Gastroesophageal sphincter (tissue), 4 donors: ENCODE results near the gene MRPL40. TPM values are rescaled to one million over a fixed set of nuclear protein-coding genes. Genes with fewer than 3 reads are reported as not detected.

ENCODE experiments used
- ATAC-seq: fragments of 150-250 bp; one replicate; pipeline ENCODE4 v1.9.1; 2016; ENCODE audit warnings: mild to moderate bottlenecking, moderate library complexity
- H3K27ac ChIP-seq, 4 donors: fragments of 200-600 bp; sonication (generic) in 3 of 4; 1 replicate in 3 of 4; 2 replicates in 1 of 4; pipeline ENCODE4 v1.5.1; 2016 to 2019
- H3K27me3 ChIP-seq: fragments of 200-600 bp; sonication (generic); one replicate; pipeline ENCODE4 v1.5.1; 2019
- H3K36me3 ChIP-seq, 2 donors: fragments of 200-600 bp; sonication (generic); one replicate each; pipeline ENCODE4 v1.5.1; 2019; ENCODE audit warnings: control low read depth in 1 of 2
- H3K4me1 ChIP-seq, 3 donors: fragments of 200-600 bp; sonication (generic); 1 replicate in 2 of 3; 2 replicates in 1 of 3; pipeline ENCODE4 v1.5.1; 2016 to 2019; ENCODE audit warnings: control low read depth in 2 of 3
- H3K4me3 ChIP-seq, 2 donors: fragments of 200-600 bp; sonication (generic); one replicate each; pipeline ENCODE4 v1.5.1; 2019; ENCODE audit warnings: mild to moderate bottlenecking in 1 of 2, moderate library complexity in 1 of 2
- H3K9me3 ChIP-seq, 3 donors: fragments of 200-600 bp; sonication (generic); one replicate each; pipeline ENCODE4 v1.5.1; 2017 to 2019; ENCODE audit warnings: control low read depth in 2 of 3
- EP300 ChIP-seq: sonication (generic); formaldehyde crosslinking; IDR thresholded peaks from one replicate; pipeline ENCODE4 v1.6.1; 2017; ENCODE audit warnings: antibody characterized with exemption, mild to moderate bottlenecking
- POLR2A ChIP-seq, 2 donors: fragments of 450-650 bp; IDR thresholded peaks; one replicate each; pipeline ENCODE4 v1.6.1; 2017; ENCODE audit warnings: antibody characterized with exemption in 2 of 2, mild to moderate bottlenecking in 2 of 2, moderate library complexity in 1 of 2
- POLR2AphosphoS5 ChIP-seq: sonication (generic); formaldehyde crosslinking; IDR thresholded peaks from one replicate; pipeline ENCODE4 v1.6.1; 2017; ENCODE audit warnings: antibody characterized with exemption
- WGBS, 2 donors: methylation state at CpG; one replicate each; pipeline ENCODE4 v1.1.5; 2018; ENCODE audit warnings: low coverage in 1 of 2; 5-methylcytosine and 5-hydroxymethylcytosine counted together
- total RNA-seq, 4 donors: library from RNA; depleted of rRNA; stranded (reverse); fragments of >200 nt; gene quantifications; one replicate each; pipeline ENCODE4 v1.1.0, GENCODE V29; 2016
- TF ChIP-seq, protein P1 (sequence below), 4 experiments: fragments of 200-600 bp in 2 of 4; fragments of 450-650 bp in 2 of 4; sonication (generic) in 1 of 4; IDR thresholded peaks; one replicate each; pipeline ENCODE4 v1.5.1; 2017 to 2019; ENCODE audit warnings: antibody characterized with exemption in 4 of 4, mild to moderate bottlenecking in 2 of 4, moderate library complexity in 2 of 4

Gene MRPL40
- total RNA-seq, 4 donors from 2014 or later, result 22.8 to 29.1 (median 25.8) TPM

DNA sequence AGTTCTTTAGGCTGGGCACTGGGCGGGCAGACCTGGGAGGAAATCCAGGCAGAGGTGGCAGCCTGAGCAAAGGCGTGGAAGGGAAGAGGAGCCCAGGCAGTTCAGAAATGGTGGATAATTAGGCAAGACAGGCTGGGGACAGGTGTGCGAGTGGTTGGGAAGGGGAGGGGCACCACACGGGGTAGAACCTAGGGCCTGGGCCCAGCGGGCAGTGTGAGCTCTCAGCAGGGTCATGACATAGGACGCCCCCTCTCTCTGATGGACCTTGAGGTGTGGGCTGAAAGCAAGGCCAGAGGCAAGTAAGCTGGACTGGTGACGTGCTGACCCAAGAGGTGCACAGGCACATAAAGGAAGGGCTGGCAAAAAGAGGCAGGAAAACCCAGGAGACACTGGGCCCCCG, 39.9 kb downstream of the MRPL40 start:
- H3K36me3 ChIP-seq, result peaks cover 0 to 80% of the 10 kb centered on the region in 2 donors
- no peak overlapping the region for H3K4me3 ChIP-seq
- no peak for TF ChIP-seq EP300
- no peak for TF ChIP-seq POLR2AphosphoS5
- no peak for TF ChIP-seq POLR2A (IDR thresholded peaks at IDR 0.05)
- TF ChIP-seq, protein P1, sequence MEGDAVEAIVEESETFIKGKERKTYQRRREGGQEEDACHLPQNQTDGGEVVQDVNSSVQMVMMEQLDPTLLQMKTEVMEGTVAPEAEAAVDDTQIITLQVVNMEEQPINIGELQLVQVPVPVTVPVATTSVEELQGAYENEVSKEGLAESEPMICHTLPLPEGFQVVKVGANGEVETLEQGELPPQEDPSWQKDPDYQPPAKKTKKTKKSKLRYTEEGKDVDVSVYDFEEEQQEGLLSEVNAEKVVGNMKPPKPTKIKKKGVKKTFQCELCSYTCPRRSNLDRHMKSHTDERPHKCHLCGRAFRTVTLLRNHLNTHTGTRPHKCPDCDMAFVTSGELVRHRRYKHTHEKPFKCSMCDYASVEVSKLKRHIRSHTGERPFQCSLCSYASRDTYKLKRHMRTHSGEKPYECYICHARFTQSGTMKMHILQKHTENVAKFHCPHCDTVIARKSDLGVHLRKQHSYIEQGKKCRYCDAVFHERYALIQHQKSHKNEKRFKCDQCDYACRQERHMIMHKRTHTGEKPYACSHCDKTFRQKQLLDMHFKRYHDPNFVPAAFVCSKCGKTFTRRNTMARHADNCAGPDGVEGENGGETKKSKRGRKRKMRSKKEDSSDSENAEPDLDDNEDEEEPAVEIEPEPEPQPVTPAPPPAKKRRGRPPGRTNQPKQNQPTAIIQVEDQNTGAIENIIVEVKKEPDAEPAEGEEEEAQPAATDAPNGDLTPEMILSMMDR (IDR thresholded peaks at IDR 0.05), result no peak
- H3K27ac ChIP-seq, result no peak overlapping the region
- no peak for ATAC-seq
- no peaks in the 10 kb centered on the region for H3K27me3 ChIP-seq
- H3K4me1 ChIP-seq, result peaks cover 0 to 23% (median 6%) of the 10 kb centered on the region in 3 donors
- WGBS, 2 donors, result 88 to 90% methylated on average over 2 to 8 of the region's 8 CpGs
- H3K9me3 ChIP-seq, result no peaks in the 10 kb centered on the region

DNA sequence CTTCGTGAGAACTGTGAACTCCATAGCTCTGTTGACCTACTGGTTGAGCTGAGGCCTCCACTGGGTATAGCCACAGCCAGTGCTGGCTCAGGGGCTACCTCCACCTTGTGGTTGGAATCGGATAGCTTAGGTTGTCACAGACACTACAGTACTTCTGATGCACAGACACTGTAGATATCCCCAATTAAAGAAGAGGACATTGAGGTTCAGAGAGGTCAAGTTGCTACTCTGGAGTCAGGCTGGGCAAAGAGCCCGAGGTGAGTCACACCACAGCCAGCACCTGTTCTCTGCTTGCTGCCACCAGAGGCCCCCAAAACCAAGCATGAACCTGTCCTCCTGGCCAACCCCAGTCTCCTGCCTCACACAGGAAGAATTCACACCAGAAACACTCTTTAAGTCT, 41.2 kb downstream of the MRPL40 start:
- no peak overlapping the region for H3K4me3 ChIP-seq
- H3K4me1 ChIP-seq, result peaks cover 0 to 33% (median 15%) of the 10 kb centered on the region in 3 donors
- no peaks in the 10 kb centered on the region for H3K9me3 ChIP-seq
- H3K36me3 ChIP-seq, result peaks cover 0 to 67% of the 10 kb centered on the region in 2 donors
- no peak overlapping the region for H3K27ac ChIP-seq
- no peaks in the 10 kb centered on the region for H3K27me3 ChIP-seq
- 100% methylated on average over 1 of the region's 3 CpGs for WGBS, 2 donors
- ATAC-seq, result no peak
- TF ChIP-seq EP300 (no peak), POLR2A (IDR thresholded peaks at IDR 0.05) (no peak), POLR2AphosphoS5 (no peak)
- TF ChIP-seq, protein P1 (IDR thresholded peaks at IDR 0.05), result no peak

DNA sequence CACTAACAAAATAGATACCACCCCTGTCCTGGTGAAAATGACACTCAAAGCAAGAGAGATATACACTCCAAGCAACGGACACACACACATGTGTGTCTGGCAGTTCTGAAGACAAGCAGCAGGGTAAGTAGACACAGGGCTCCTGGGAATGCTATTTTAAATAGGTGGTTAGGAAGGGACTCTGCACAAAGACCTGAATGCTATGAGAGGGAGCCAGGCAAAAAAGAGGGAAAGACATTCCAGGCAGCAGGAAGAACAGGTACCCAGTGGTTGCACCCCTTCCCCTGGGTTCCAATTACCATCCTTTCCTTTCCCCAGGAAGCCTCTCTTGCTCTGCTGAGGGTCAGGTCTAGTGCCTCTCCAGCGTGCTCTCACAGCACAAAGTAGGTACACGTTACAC, 43.7 kb downstream of the MRPL40 start:
- 21 to 62% methylated on average over 2 to 3 of the region's 3 CpGs for WGBS, 2 donors
- TF ChIP-seq EP300 (no peak), POLR2A (IDR thresholded peaks at IDR 0.05) (no peak), POLR2AphosphoS5 (no peak)
- TF ChIP-seq, protein P1 (IDR thresholded peaks at IDR 0.05), result no peak
- peak overlapping the region in 2 of 4 donors; percentile 4 to 35 for H3K27ac ChIP-seq
- H3K27me3 ChIP-seq, result no peaks in the 10 kb centered on the region
- H3K36me3 ChIP-seq, result peaks cover 0 to 42% of the 10 kb centered on the region in 2 donors
- no peaks in the 10 kb centered on the region for H3K9me3 ChIP-seq
- no peak overlapping the region for H3K4me3 ChIP-seq
- peaks cover 0 to 39% (median 20%) of the 10 kb centered on the region in 3 donors for H3K4me1 ChIP-seq
- no peak for ATAC-seq

DNA sequence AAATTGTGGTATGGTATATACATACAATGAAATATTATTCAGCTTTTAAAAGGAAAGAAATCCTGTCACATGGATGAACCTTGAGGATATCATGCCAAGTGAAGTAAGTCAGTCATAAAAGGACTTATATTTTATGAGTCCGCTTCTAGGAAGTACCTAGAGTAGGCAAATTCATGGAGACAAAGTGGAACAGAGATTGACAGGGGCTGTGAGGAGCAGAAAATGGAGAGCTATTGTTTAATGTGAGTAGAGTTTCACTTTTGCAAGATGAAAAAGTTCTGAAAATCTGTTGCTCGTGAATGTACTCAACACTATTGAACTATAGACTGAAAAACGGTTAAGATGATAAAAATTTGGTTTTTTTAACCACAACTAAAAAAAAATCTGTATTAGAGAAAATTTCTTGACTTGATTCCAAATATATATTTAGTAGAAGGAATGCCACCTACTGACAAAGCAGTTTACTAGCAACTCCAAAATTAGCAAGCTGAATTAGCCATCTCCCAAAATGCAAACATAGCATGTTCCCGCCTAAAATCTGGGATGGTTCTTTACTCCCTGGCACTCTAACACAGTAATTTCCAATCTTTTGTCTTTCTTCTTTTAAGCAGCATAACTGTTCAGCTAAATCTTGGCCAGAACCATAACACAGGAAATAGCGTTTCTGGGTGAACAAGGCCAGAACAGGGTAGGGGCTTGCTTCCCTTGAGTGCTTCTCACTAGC, 45.1 kb downstream of the MRPL40 start:
- 23% methylated on average over 5 of the region's 5 CpGs for WGBS, 2 donors
- Histone ChIP-seq H3K4me1 (peaks cover 0 to 39% (median 20%) of the 10 kb centered on the region in 3 donors), H3K4me3 (peak overlapping the region; percentile 80 to 92), H3K36me3 (peaks cover 0 to 28% of the 10 kb centered on the region in 2 donors), H3K9me3 (no peaks in the 10 kb centered on the region), H3K27ac (peak overlapping the region in 3 of 4 donors; percentile 90 to 97 (median 92)), H3K27me3 (no peaks in the 10 kb centered on the region)
- ATAC-seq, result no peak
- TF ChIP-seq, protein P1 (IDR thresholded peaks at IDR 0.05), result no peak
- TF ChIP-seq POLR2AphosphoS5, result no peak
- TF ChIP-seq POLR2A (IDR thresholded peaks at IDR 0.05), result no peak
- no peak for TF ChIP-seq EP300
